CD8-positive, alpha-beta memory T cell (primary cell): ENCODE results near the gene CPNE5. TPM values are rescaled to one million over a fixed set of nuclear protein-coding genes. Genes with fewer than 3 reads are reported as not detected.

Experiments used
- CTCF ChIA-PET: fragments of 350-600 bp; sonication (Branson Sonifier 250); formaldehyde crosslinking; loops from one replicate; lab custom pipeline; 2021; ENCODE audit warnings: antibody characterized with exemption; lab: Charles Lee
- POLR2A ChIA-PET: fragments of 350-600 bp; sonication (Branson Sonifier 250); formaldehyde crosslinking; loops from one replicate; lab custom pipeline; 2021; ENCODE audit warnings: antibody characterized with exemption; lab: Charles Lee
- DNase-seq, 5 donors: peaks; one replicate each; pipeline versions ENCODE4 v3.0.0 to v3.0.0-alpha.2; 2020 to 2022; ENCODE audit warnings: mixed read lengths in 1 of 5
- H3K27ac ChIP-seq: one replicate; pipeline ENCODE4 v1.7.0; 2013; ENCODE audit warnings: low read depth, mild to moderate bottlenecking, low read length, moderate library complexity
- H3K27me3 ChIP-seq: 2 replicates; pipeline ENCODE4 v1.7.0; 2013; ENCODE audit warnings: low read length, mild to moderate bottlenecking; ENCODE audit not compliant: insufficient read depth, poor library complexity, severe bottlenecking
- H3K36me3 ChIP-seq: 2 replicates; pipeline ENCODE4 v1.7.0; 2013; ENCODE audit warnings: mild to moderate bottlenecking, low read length, moderate library complexity; ENCODE audit not compliant: insufficient read depth
- H3K4me1 ChIP-seq: 2 replicates; pipeline ENCODE4 v1.7.0; 2013; ENCODE audit warnings: mild to moderate bottlenecking, low read length, moderate library complexity; ENCODE audit not compliant: insufficient read depth
- H3K4me3 ChIP-seq: 2 replicates; pipeline ENCODE4 v1.7.0; 2013; ENCODE audit warnings: mild to moderate bottlenecking, low read length
- H3K9me3 ChIP-seq: 2 replicates; pipeline ENCODE4 v1.7.0; 2013; ENCODE audit warnings: mild to moderate bottlenecking, low read length
- H3K27ac Mint-ChIP-seq, 8 donors: one replicate each; pipeline ENCODE4 v1.8.0; 2020 to 2021; ENCODE audit warnings: mixed read lengths in 8 of 8, mild to moderate bottlenecking in 6 of 8, inconsistent platforms in 3 of 8, moderate library complexity in 3 of 8
- H3K27me3 Mint-ChIP-seq, 2 donors: one replicate each; pipeline ENCODE4 v1.8.0; 2020 to 2021; ENCODE audit warnings: mixed read lengths in 2 of 2, mild to moderate bottlenecking in 1 of 2, moderate library complexity in 1 of 2
- H3K36me3 Mint-ChIP-seq, 3 donors: one replicate each; pipeline ENCODE4 v1.8.0; 2020 to 2021; ENCODE audit warnings: mixed read lengths in 3 of 3, inconsistent platforms in 1 of 3, mild to moderate bottlenecking in 1 of 3
- H3K4me1 Mint-ChIP-seq, 3 donors: one replicate each; pipeline ENCODE4 v1.8.0; 2020 to 2021; ENCODE audit warnings: mixed read lengths in 3 of 3, inconsistent platforms in 1 of 3, mild to moderate bottlenecking in 1 of 3
- H3K4me3 Mint-ChIP-seq, 7 donors: one replicate each; pipeline ENCODE4 v1.8.0; 2020 to 2021; ENCODE audit warnings: mixed read lengths in 7 of 7, mild to moderate bottlenecking in 6 of 7, moderate library complexity in 4 of 7, inconsistent platforms in 2 of 7
- H3K9me3 Mint-ChIP-seq, 5 donors: one replicate each; pipeline ENCODE4 v1.8.0; 2020 to 2022; ENCODE audit warnings: mixed read lengths in 5 of 5, mild to moderate bottlenecking in 3 of 5, moderate library complexity in 2 of 5, inconsistent platforms in 1 of 5
- polyA plus RNA-seq: library from polyadenylated mRNA; unstranded; fragments of 300-500 nt; fragmentation: Illumina TruSeq; gene quantifications from one replicate; pipeline ENCODE4 v1.2.3, GENCODE V29; 2021
- total RNA-seq, 2 experiments: library from RNA; stranded (reverse); gene quantifications; one replicate each; pipeline ENCODE4 v1.2.3, GENCODE V29; 2021

The CPNE5 gene
- total and polyA plus RNA-seq, 3 experiments from 2014 or later, result 0.29 to 0.59 (median 0.44) TPM

DNA sequence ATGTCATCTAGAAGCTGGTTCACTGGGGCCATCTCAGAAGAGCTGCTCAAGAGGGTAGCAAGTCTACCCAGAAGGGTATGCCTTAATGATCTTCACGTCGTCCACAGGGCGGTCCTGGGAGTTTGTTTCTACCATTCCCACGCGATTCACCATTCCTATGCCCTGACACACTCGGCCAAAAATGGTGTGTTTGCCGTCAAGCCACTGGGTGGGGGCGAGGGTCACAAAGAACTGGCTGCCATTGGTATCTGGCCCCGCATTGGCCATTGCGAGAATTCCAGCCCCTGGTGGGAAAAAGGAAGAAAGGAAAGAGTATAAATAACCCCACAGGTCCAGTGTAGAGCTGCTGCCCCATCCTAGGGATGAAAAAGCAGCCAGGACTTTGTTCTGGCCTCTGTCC is 16.5 kb upstream of the CPNE5 start:
- peaks cover 3% of the 10 kb centered on the region for H3K9me3 ChIP-seq
- Mint-ChIP-seq H3K9me3 (peaks cover 5 to 10% (median 6%) of the 10 kb centered on the region in 5 donors), H3K4me1 (peaks cover 0 to 4% (median 3%) of the 10 kb centered on the region in 3 donors), H3K27me3 (peaks cover 0 to 2% of the 10 kb centered on the region in 2 donors), H3K27ac (no peak overlapping the region), H3K4me3 (no peak overlapping the region), H3K36me3 (peaks cover 7 to 75% (median 27%) of the 10 kb centered on the region in 3 donors)
- H3K4me1 ChIP-seq, result no peaks in the 10 kb centered on the region
- H3K36me3 ChIP-seq, result peaks cover 14% of the 10 kb centered on the region
- no peak overlapping the region for H3K27ac ChIP-seq
- no peak for DNase-seq
- ChIA-PET CTCF (no interaction called here), POLR2A (no interaction called here)
- H3K4me3 ChIP-seq, result no peak overlapping the region
- H3K27me3 ChIP-seq, result no peaks in the 10 kb centered on the region

DNA sequence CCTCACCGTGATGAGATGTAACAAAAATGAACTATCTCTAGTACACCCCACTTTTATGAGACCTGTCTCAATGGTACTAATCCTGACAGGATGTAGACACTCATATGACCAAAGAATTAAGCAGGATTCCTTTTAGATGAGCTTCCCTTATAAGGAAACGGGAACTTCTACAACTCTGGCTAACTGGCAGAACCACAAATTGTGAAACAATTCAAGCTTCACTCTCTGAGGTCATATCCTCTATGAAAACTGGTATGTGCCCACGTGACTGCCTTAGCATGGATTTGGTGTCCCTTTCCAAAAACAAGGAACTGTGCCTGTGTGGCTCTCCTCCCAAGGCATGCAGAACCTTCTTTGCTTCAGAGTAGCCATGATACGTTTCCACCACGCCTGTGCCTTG is 14.1 kb upstream of the CPNE5 start:
- no peaks in the 10 kb centered on the region for H3K4me1 Mint-ChIP-seq
- H3K36me3 ChIP-seq, result peaks cover 14% of the 10 kb centered on the region
- peaks cover 24 to 63% (median 29%) of the 10 kb centered on the region in 3 donors for H3K36me3 Mint-ChIP-seq
- H3K27ac Mint-ChIP-seq, result peak overlapping the region in 1 of 8 donors; percentile 58
- ChIA-PET POLR2A (no interaction called here), CTCF (interaction anchor here (1.4 to 2.6 kb wide), 4 partner anchors 19 to 165 kb away, joined by 3 to 8 read pairs (median 4); no protein-coding TSS in a partner anchor)
- H3K9me3 Mint-ChIP-seq, result peaks cover 8 to 26% (median 13%) of the 10 kb centered on the region in 5 donors
- H3K27ac ChIP-seq, result no peak overlapping the region
- H3K4me3 ChIP-seq, result no peak overlapping the region
- H3K9me3 ChIP-seq, result peaks cover 9% of the 10 kb centered on the region
- H3K27me3 ChIP-seq, result no peaks in the 10 kb centered on the region
- no peaks in the 10 kb centered on the region for H3K4me1 ChIP-seq
- peaks cover 0 to 2% of the 10 kb centered on the region in 2 donors for H3K27me3 Mint-ChIP-seq
- no peak for DNase-seq
- H3K4me3 Mint-ChIP-seq, result no peak overlapping the region

DNA sequence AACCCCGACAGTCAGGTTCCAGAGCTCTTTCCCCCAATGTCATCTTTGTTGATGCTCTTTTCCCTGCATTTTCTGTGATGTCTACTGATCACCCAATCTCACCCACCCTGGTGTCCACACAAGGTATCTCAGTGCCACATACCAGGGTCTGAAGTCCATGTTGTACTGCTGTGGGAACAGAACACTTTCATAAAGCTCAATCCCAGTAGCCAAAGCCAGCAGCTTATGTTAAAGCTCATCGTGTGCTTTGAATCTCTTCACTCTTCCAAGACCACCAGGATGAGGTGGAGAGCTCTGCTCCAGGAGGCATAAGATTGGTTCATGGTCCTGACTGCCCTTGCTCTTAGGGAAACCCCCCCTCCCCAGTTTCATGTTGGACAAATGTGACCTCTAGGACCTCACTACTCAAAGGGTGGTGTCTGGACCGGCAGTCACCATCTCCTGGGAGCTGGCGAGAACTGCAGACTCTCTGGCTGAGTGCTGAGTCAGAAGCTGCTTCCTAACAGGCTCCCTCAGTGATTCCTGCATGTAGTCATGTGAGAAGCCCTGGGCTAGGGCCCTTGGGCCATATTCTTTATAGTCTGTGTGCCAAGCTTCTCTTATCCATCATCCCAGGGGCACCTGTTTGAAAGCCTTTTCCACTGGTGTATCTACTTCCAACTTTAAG is 13.4 kb upstream of the CPNE5 start:
- Histone ChIP-seq H3K9me3 (peaks cover 9% of the 10 kb centered on the region), H3K27ac (no peak overlapping the region), H3K4me1 (no peaks in the 10 kb centered on the region), H3K36me3 (peaks cover 14% of the 10 kb centered on the region), H3K27me3 (no peaks in the 10 kb centered on the region), H3K4me3 (no peak overlapping the region)
- peaks cover 8 to 26% (median 13%) of the 10 kb centered on the region in 5 donors for H3K9me3 Mint-ChIP-seq
- H3K36me3 Mint-ChIP-seq, result peaks cover 24 to 59% (median 29%) of the 10 kb centered on the region in 3 donors
- H3K27ac Mint-ChIP-seq, result peak overlapping the region in 2 of 8 donors; percentile 58 to 91
- ChIA-PET POLR2A (no interaction called here), CTCF (interaction anchor here (1.4 to 2.6 kb wide), 4 partner anchors 19 to 166 kb away, joined by 3 to 8 read pairs (median 4); no protein-coding TSS in a partner anchor)
- no peak overlapping the region for H3K4me3 Mint-ChIP-seq
- H3K27me3 Mint-ChIP-seq, result peaks cover 0 to 2% of the 10 kb centered on the region in 2 donors
- no peak for DNase-seq
- no peaks in the 10 kb centered on the region for H3K4me1 Mint-ChIP-seq

DNA sequence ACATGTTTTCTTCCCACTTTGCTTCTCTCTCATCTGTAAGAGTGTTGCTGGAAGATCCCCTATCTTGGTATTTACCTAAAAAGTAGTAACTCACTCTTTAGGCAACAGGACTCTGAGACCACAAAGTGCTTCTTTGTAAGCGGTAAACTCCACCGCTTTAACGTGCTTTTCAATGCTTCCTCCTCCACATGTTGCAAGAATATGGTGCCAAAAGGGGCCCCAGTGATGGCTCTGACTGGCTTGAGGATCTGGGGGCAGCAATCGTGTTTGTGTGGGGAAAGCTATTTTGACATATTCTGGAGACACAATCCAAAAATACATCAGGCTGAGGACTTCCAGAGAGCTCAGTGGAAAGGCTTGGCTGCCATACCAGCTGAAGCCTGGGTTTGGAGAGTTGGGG is 12.4 kb upstream of the CPNE5 start:
- no peak overlapping the region for H3K4me3 ChIP-seq
- H3K36me3 Mint-ChIP-seq, result peaks cover 24 to 53% (median 28%) of the 10 kb centered on the region in 3 donors
- no peak overlapping the region for H3K27ac ChIP-seq
- no peaks in the 10 kb centered on the region for H3K4me1 Mint-ChIP-seq
- POLR2A ChIA-PET, result no interaction called here
- H3K27ac Mint-ChIP-seq, result peak overlapping the region in 1 of 8 donors; percentile 19
- peaks cover 9% of the 10 kb centered on the region for H3K9me3 ChIP-seq
- peaks cover 14% of the 10 kb centered on the region for H3K36me3 ChIP-seq
- peaks cover 8 to 26% (median 13%) of the 10 kb centered on the region in 5 donors for H3K9me3 Mint-ChIP-seq
- no peak for DNase-seq
- CTCF ChIA-PET, result interaction anchor here (0.6 to 2.6 kb wide), 6 partner anchors 13 to 86 kb away, joined by 3 to 8 read pairs (median 4); no protein-coding TSS in a partner anchor
- peaks cover 0 to 2% of the 10 kb centered on the region in 2 donors for H3K27me3 Mint-ChIP-seq
- H3K4me3 Mint-ChIP-seq, result no peak overlapping the region
- no peaks in the 10 kb centered on the region for H3K27me3 ChIP-seq
- no peaks in the 10 kb centered on the region for H3K4me1 ChIP-seq

DNA sequence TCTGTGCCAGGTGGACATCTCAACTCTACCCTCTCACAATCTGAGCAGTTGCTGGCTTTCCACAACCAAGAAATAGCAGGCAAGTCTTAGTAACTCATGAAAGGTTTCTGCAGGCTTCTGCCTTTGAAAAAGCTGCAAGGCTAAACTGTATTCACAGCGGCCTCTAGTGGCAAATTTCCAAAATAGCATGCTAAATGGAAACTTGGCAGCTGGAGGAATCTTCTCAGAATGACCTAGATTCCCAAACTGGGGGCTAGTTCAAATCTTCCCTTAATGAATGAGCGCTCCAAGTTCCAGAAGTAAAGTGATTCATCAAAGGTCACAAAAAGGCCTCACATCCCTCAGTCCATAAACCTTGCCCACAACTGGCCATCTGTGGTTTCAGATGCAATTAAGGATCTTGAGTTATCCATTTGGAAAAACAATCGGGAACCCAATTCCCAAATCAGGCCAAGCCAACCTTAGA is 11.9 kb upstream of the CPNE5 start:
- Histone ChIP-seq H3K9me3 (peaks cover 9% of the 10 kb centered on the region), H3K36me3 (peaks cover 14% of the 10 kb centered on the region), H3K27me3 (no peaks in the 10 kb centered on the region), H3K4me1 (no peaks in the 10 kb centered on the region), H3K27ac (no peak overlapping the region), H3K4me3 (no peak overlapping the region)
- Mint-ChIP-seq H3K27me3 (peaks cover 0 to 2% of the 10 kb centered on the region in 2 donors), H3K27ac (no peak overlapping the region), H3K9me3 (peaks cover 8 to 26% (median 13%) of the 10 kb centered on the region in 5 donors), H3K4me3 (no peak overlapping the region), H3K36me3 (peaks cover 24 to 48% (median 26%) of the 10 kb centered on the region in 3 donors), H3K4me1 (no peaks in the 10 kb centered on the region)
- DNase-seq, result peak in 2 of 5 donors; percentile 15 to 31
- POLR2A ChIA-PET, result no interaction called here
- CTCF ChIA-PET, result interaction anchor here (0.6 to 2.6 kb wide), 7 partner anchors 14 to 88 kb away, joined by 3 to 8 read pairs (median 4); no protein-coding TSS in a partner anchor

DNA sequence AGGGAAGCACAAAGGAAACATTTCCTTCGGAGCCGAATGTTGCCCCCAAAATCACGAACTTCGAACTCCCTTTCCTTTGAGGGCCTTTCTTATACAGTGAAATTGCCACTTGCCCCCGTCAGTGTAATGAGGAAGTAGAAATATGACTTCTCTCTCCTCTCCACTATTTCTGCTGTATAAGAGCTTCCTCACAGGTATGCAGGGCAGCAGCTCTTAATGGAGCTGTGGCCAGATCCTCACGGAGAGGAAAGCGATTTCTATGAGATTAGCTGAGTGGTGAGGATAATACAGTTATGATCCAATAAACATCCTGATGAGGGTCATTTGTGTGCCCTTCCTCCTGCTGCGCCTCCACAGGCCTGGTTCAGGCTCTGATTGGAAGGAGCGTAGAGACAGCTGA is 10.8 kb upstream of the CPNE5 start:
- no peaks in the 10 kb centered on the region for H3K27me3 ChIP-seq
- POLR2A ChIA-PET, result no interaction called here
- no peak for DNase-seq
- peaks cover 9% of the 10 kb centered on the region for H3K9me3 ChIP-seq
- H3K36me3 Mint-ChIP-seq, result peaks cover 24 to 36% (median 24%) of the 10 kb centered on the region in 3 donors
- H3K27ac ChIP-seq, result no peak overlapping the region
- H3K9me3 Mint-ChIP-seq, result peaks cover 8 to 26% (median 13%) of the 10 kb centered on the region in 5 donors
- no peaks in the 10 kb centered on the region for H3K4me1 ChIP-seq
- H3K4me3 Mint-ChIP-seq, result no peak overlapping the region
- H3K36me3 ChIP-seq, result peaks cover 4% of the 10 kb centered on the region
- CTCF ChIA-PET, result interaction anchor here (0.6 to 2.0 kb wide), 6 partner anchors 19 to 321 kb away, joined by 3 to 7 read pairs (median 4); partner anchors contain the start of gene PPIL1
- H3K4me1 Mint-ChIP-seq, result no peaks in the 10 kb centered on the region
- H3K27me3 Mint-ChIP-seq, result peaks cover 0 to 4% of the 10 kb centered on the region in 2 donors
- H3K27ac Mint-ChIP-seq, result no peak overlapping the region
- no peak overlapping the region for H3K4me3 ChIP-seq

DNA sequence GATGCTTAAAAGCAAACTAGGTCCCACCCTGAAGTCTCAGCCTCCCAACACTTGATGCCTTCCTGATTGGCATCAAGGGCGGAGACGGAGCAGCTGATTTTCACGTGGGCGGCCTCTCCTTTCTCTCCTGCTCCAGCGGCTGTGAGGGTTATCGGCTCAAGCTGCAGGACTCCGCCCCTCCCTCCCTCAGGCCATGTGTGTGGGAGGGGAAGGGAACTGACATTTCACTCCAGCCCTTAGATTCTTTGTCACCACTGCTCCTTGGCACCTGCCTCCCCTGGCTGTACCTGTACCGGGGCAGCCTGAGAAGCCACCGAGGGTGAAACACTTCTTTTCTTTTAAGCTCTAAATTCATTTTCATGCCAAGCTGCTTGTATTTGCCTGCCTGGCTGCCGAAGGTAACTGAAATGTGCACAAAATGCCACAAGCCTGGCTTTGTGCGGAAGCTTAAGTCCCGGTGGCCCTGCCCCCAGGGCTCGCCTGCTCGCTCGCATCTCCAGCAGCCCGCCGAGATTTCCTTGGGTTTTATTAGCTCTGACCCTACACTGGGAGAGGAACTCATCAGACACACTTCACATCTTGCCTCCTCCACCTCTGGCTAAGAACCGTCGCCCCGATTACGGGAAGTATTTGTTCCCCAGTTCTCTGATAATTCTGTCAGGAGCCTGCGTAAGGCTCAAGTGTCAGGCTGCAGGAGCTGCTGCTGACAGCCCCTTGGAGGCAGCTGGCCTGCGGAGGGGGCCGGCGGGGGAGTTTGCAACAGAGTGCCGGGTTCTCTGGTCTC is 9.6 kb upstream of the CPNE5 start:
- Mint-ChIP-seq H3K36me3 (peaks cover 18 to 26% (median 24%) of the 10 kb centered on the region in 3 donors), H3K9me3 (peaks cover 8 to 26% (median 13%) of the 10 kb centered on the region in 5 donors), H3K4me3 (no peak overlapping the region), H3K27me3 (peaks cover 0 to 4% of the 10 kb centered on the region in 2 donors), H3K27ac (no peak overlapping the region), H3K4me1 (no peaks in the 10 kb centered on the region)
- Histone ChIP-seq H3K36me3 (peaks cover 4% of the 10 kb centered on the region), H3K27ac (no peak overlapping the region), H3K9me3 (peaks cover 9% of the 10 kb centered on the region), H3K27me3 (no peaks in the 10 kb centered on the region), H3K4me3 (no peak overlapping the region), H3K4me1 (no peaks in the 10 kb centered on the region)
- no peak for DNase-seq
- CTCF ChIA-PET, result interaction anchor here (1.0 to 1.4 kb wide), 4 partner anchors 25 to 322 kb away, joined by 3 to 4 read pairs (median 4); partner anchors contain the start of gene PPIL1
- POLR2A ChIA-PET, result no interaction called here
